ENCODE data around the gene SCNN1G.
"Not testable (repeated sequence)": the region's sequence is repeated elsewhere in the genome, so short reads cannot be mapped to it uniquely, and the experiment has no call there.

The SCNN1G gene

GRCh38 chr16:23249830-23250229 is 67.3 kb downstream of the SCNN1G start:
- no peak for DNase-seq (ENCODE audit: low read depth, low spot score)

DNA sequence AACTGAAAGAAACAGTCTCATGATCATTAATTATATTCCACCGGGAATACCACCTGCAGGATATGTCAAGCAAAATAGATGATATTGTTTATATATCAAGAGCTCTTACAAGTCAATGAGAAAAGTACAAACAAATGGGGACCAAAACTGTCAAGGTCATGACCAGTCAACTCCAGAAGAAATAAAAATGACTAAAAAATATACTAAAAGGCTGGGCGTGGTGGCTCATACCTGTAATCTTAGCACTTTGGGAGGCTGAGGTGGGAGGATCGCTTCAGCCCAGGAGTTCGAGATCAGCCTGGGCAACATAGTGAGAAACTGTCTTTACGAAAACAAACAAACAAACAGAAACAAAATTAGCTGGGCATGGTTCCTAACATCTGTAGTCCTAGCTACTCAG is 69.8 kb downstream of the SCNN1G start:
- DNase-seq (ENCODE audit: low read depth, low spot score), result no peak

DNA sequence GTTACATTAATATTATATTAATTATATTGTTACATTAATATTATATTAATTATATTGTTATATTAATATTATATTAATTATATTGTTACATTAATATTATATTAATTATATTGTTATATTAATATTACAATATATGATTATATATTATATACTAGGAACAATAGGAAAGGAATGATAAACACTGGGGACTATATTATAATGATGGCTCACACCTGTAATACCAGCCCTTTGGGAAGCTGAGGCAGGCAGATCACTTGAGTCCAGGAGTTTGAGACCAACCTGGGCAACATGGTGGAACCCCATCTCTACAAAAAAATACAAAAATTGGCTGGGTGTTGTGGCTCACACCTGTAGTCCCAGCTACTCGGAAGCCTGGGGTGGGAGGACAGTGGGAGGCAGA is 71.1 kb downstream of the SCNN1G start:
- DNase-seq (ENCODE audit: low read depth, low spot score), result not testable (repeated sequence)

DNA sequence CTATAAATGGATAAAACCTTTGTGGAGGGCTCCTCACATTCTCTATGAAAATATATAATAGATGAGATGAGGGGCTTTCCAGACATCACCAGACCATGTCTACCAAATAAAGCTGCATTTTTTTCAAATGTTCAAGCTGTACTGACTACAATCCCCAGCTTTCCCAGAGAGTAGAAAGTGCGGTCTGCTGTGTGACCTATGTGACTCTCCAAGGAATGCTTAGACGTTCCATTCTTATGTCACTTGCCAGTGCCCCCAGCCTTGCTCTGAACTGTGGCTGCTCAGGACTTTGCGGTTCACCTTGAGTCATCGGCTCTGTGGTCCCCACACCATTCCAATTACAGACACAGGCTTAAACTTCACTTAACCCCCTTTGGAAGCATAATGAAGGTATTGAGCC is 71.8 kb downstream of the SCNN1G start:
- DNase-seq (ENCODE audit: low read depth, low spot score), result peak; percentile 92

GRCh38 chr16:23255000-23255399 is 72.5 kb downstream of the SCNN1G start:
- DNase-seq (ENCODE audit: low read depth, low spot score), result no peak

DNA sequence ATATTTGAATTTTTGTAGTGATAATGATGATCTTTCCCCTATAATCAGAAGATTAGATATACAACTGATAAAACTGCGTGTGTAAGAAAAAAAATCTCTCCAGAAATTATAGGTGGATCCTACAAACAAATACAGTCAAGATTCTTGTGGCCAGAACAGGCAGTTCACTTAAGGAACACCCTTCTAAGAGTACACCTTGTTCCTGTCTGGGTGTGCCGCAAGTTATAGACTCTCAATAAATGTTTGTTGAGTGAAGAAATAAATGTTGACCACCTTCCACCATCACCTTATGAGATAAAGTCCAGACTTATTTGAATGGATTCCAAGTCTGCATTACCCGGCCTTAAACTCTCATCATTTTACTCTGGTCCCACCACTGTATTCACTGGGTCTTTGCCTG is 73.9 kb downstream of the SCNN1G start:
- no peak for DNase-seq (ENCODE audit: low read depth, low spot score)

- DNase-seq (ENCODE audit: low read depth, low spot score), result no peak
Measured at GRCh38 chr16:23257682-23258081, 75.1 kb downstream of the SCNN1G start.

GRCh38 chr16:23258919-23259237 is 76.3 kb downstream of the SCNN1G start:
- no peak for DNase-seq (ENCODE audit: low read depth, low spot score)

Data from astrocyte of the hippocampus (primary cell).